Measurements from ENCODE around the gene CRB1. TPM values are rescaled to one million over a fixed set of nuclear protein-coding genes. Genes with fewer than 3 reads are reported as not detected.

The CRB1 gene
- total and polyA plus RNA-seq, 9 of the 15 experiments (the other 6 are each of a cell fraction or from before 2014, with no cell fraction given), result 0.04 to 0.10 TPM; not detected in 7

DNA sequence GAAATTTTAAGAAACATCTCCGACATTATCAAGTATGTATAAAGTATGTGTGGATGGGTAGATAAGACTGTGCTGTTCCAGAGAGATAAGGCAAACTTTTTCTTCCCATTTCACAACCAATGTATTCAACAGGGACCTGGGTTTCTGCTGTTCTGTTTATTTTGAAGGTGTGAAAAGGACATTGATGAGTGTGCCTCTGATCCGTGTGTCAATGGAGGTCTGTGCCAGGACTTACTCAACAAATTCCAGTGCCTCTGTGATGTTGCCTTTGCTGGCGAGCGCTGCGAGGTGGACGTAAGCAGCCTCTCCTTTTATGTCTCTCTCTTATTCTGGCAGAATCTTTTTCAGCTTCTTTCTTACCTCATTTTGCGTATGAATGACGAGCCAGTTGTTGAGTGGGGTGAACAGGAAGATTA, 174.0 kb downstream of the CRB1 start (continued):
- TF ChIP-seq, protein P1, sequence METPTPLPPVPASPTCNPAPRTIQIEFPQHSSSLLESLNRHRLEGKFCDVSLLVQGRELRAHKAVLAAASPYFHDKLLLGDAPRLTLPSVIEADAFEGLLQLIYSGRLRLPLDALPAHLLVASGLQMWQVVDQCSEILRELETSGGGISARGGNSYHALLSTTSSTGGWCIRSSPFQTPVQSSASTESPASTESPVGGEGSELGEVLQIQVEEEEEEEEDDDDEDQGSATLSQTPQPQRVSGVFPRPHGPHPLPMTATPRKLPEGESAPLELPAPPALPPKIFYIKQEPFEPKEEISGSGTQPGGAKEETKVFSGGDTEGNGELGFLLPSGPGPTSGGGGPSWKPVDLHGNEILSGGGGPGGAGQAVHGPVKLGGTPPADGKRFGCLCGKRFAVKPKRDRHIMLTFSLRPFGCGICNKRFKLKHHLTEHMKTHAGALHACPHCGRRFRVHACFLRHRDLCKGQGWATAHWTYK (CRISPR knock-in tag; IDR thresholded peaks at IDR 0.05), result peak; percentile 75
- TF ChIP-seq FOXM1 (IDR thresholded peaks at IDR 0.05; ENCODE audit: low read depth), result peak; percentile 49; the same call in 1 of the 2 replicates
- TF ChIP-seq FOXM1 (CRISPR knock-in tag; IDR thresholded peaks at IDR 0.05; ENCODE audit: low read depth), result no peak
- TF ChIP-seq TEAD4 (IDR thresholded peaks at IDR 0.05; ENCODE audit: low read length), result peak; percentile 89
- TF ChIP-seq TEAD4 (CRISPR knock-in tag; IDR thresholded peaks at IDR 0.05; ENCODE audit: borderline replicate concordance), result no peak
- no peak for TF ChIP-seq FIP1L1 (IDR thresholded peaks at IDR 0.05; ENCODE audit: low read depth, low read length, poor library complexity, severe bottlenecking)
- no peak for TF ChIP-seq MCM7 (IDR thresholded peaks at IDR 0.05)
- no peak for TF ChIP-seq PHB (CRISPR knock-in tag; IDR thresholded peaks at IDR 0.05)
- TF ChIP-seq EP300 (IDR thresholded peaks at IDR 0.05; ENCODE audit: low read length), result peak; percentile 55
- TF ChIP-seq NR4A1 (CRISPR knock-in tag; IDR thresholded peaks at IDR 0.05), result no peak
- TF ChIP-seq NR4A1 (tag; IDR thresholded peaks at IDR 0.05), result no peak
- TF ChIP-seq CBFA2T2 (conservative IDR thresholded peaks at IDR 0.05), result peak; percentile 38; the same call in 1 of the 2 replicates
- no peak for TF ChIP-seq BRD9 (IDR thresholded peaks at IDR 0.05; ENCODE audit: low read depth, partially characterized antibody)
- peak; percentile 64 for TF ChIP-seq SMARCA4 (IDR thresholded peaks at IDR 0.05)
- peak; percentile 87 for TF ChIP-seq ARID1B (IDR thresholded peaks at IDR 0.05)
- peak; percentile 69 for TF ChIP-seq CBFA2T3 (IDR thresholded peaks at IDR 0.05)
- TF ChIP-seq, protein P2, sequence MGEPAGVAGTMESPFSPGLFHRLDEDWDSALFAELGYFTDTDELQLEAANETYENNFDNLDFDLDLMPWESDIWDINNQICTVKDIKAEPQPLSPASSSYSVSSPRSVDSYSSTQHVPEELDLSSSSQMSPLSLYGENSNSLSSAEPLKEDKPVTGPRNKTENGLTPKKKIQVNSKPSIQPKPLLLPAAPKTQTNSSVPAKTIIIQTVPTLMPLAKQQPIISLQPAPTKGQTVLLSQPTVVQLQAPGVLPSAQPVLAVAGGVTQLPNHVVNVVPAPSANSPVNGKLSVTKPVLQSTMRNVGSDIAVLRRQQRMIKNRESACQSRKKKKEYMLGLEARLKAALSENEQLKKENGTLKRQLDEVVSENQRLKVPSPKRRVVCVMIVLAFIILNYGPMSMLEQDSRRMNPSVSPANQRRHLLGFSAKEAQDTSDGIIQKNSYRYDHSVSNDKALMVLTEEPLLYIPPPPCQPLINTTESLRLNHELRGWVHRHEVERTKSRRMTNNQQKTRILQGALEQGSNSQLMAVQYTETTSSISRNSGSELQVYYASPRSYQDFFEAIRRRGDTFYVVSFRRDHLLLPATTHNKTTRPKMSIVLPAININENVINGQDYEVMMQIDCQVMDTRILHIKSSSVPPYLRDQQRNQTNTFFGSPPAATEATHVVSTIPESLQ (CRISPR knock-in tag; IDR thresholded peaks at IDR 0.05), result no peak
- TF ChIP-seq STAT5A (IDR thresholded peaks at IDR 0.05; ENCODE audit: borderline replicate concordance, low read length), result peak; percentile 15; the same call in 1 of the 2 replicates
- TF ChIP-seq, protein P3, sequence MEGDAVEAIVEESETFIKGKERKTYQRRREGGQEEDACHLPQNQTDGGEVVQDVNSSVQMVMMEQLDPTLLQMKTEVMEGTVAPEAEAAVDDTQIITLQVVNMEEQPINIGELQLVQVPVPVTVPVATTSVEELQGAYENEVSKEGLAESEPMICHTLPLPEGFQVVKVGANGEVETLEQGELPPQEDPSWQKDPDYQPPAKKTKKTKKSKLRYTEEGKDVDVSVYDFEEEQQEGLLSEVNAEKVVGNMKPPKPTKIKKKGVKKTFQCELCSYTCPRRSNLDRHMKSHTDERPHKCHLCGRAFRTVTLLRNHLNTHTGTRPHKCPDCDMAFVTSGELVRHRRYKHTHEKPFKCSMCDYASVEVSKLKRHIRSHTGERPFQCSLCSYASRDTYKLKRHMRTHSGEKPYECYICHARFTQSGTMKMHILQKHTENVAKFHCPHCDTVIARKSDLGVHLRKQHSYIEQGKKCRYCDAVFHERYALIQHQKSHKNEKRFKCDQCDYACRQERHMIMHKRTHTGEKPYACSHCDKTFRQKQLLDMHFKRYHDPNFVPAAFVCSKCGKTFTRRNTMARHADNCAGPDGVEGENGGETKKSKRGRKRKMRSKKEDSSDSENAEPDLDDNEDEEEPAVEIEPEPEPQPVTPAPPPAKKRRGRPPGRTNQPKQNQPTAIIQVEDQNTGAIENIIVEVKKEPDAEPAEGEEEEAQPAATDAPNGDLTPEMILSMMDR (IDR thresholded peaks at IDR 0.05 in 2 of 3, conservative IDR thresholded peaks at IDR 0.05 in 1 of 3; ENCODE audit: insufficient read depth in 2 of 3, low read depth in 1 of 3, low read length in 3 of 3), result no peak
- 0 out of 2 replicates have a peak, but pooled peaks have one; percentile 39 for TF ChIP-seq ZNF766 (CRISPR knock-in tag; conservative IDR thresholded peaks at IDR 0.05)
- TF ChIP-seq TBL1XR1 (IDR thresholded peaks at IDR 0.05; ENCODE audit: low read length in 2 of 2), result no peak
- TF ChIP-seq DPF2 (IDR thresholded peaks at IDR 0.05), result peak; percentile 64
- TF ChIP-seq, protein P4, sequence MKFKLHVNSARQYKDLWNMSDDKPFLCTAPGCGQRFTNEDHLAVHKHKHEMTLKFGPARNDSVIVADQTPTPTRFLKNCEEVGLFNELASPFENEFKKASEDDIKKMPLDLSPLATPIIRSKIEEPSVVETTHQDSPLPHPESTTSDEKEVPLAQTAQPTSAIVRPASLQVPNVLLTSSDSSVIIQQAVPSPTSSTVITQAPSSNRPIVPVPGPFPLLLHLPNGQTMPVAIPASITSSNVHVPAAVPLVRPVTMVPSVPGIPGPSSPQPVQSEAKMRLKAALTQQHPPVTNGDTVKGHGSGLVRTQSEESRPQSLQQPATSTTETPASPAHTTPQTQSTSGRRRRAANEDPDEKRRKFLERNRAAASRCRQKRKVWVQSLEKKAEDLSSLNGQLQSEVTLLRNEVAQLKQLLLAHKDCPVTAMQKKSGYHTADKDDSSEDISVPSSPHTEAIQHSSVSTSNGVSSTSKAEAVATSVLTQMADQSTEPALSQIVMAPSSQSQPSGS (CRISPR knock-in tag; IDR thresholded peaks at IDR 0.05), result no peak
